ENCODE results near the gene ANO6. TPM values are rescaled to one million over a fixed set of nuclear protein-coding genes. Genes with fewer than 3 reads are reported as not detected.

ANO6 gene
- total RNA-seq, 2 experiments from 2014 or later: 13.1 to 13.6 TPM

DNA sequence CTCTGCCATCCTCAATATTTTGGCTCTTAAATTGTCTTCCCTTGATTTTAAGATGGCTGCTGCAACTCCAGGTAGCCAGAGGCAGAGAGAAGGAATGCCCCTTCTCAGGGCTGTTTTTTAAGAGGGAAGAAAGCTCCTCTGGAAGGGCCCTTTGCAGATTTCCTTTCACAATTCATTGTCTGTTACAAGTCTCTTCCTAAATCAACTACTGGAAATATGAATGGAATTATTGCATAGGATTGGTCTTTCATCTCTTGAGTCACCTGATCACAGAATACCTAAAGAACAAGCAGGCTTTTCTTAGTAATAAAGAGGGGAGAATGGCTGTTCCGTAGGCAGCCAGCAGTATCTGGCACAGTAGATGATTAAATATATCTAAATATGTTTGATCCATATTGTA lies 118.5 kb downstream of the ANO6 start:
- H3K9me3 Mint-ChIP-seq: no peaks in the 10 kb centered on the region
- no peak overlapping the region for H3K27ac Mint-ChIP-seq
- no peak for TF ChIP-seq CTCF (IDR thresholded peaks at IDR 0.05)
- no peak for ATAC-seq
- H3K4me3 Mint-ChIP-seq: no peak overlapping the region
- ChIA-PET POLR2A (no interaction called here), CTCF (no interaction called here)
- H3K27me3 Mint-ChIP-seq: no peaks in the 10 kb centered on the region
- H3K4me1 Mint-ChIP-seq (ENCODE audit: low read depth): no peaks in the 10 kb centered on the region
- peaks cover 13% of the 10 kb centered on the region for H3K36me3 Mint-ChIP-seq (ENCODE audit: low read depth)
- DNase-seq: no peak
- intact Hi-C loops (cut with micrococcal nuclease): no loop called here

DNA sequence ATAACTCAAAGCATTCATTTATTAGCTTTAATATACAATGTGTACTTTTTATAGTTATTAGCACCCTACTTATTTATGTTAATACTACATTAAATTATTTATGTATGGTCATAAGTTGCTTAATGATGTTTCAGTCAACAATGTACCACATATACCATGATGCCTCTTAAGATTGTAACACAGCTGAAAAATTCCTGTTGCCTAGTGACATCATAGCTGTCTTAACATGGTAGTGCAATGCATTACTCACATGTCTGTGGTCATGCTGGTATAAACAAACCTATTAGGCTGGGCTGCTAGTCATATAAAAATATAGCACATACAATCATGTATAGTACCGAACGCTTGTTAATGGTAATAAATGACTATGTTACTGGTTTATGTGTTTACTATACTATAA lies 120.4 kb downstream of the ANO6 start:
- H3K4me3 Mint-ChIP-seq: no peak overlapping the region
- POLR2A ChIA-PET: no interaction called here
- CTCF ChIA-PET: interaction anchor here (1.4 kb wide), 1 partner anchor 11 kb away, joined by 3 read pairs; no protein-coding TSS in a partner anchor
- no peak for TF ChIP-seq CTCF (IDR thresholded peaks at IDR 0.05)
- H3K27ac Mint-ChIP-seq: no peak overlapping the region
- H3K4me1 Mint-ChIP-seq (ENCODE audit: low read depth): no peaks in the 10 kb centered on the region
- H3K9me3 Mint-ChIP-seq: no peaks in the 10 kb centered on the region
- ATAC-seq (no peak), DNase-seq (no peak)
- intact Hi-C loops (cut with micrococcal nuclease): no loop called here
- H3K27me3 Mint-ChIP-seq: no peaks in the 10 kb centered on the region
- peaks cover 13% of the 10 kb centered on the region for H3K36me3 Mint-ChIP-seq (ENCODE audit: low read depth)

DNA sequence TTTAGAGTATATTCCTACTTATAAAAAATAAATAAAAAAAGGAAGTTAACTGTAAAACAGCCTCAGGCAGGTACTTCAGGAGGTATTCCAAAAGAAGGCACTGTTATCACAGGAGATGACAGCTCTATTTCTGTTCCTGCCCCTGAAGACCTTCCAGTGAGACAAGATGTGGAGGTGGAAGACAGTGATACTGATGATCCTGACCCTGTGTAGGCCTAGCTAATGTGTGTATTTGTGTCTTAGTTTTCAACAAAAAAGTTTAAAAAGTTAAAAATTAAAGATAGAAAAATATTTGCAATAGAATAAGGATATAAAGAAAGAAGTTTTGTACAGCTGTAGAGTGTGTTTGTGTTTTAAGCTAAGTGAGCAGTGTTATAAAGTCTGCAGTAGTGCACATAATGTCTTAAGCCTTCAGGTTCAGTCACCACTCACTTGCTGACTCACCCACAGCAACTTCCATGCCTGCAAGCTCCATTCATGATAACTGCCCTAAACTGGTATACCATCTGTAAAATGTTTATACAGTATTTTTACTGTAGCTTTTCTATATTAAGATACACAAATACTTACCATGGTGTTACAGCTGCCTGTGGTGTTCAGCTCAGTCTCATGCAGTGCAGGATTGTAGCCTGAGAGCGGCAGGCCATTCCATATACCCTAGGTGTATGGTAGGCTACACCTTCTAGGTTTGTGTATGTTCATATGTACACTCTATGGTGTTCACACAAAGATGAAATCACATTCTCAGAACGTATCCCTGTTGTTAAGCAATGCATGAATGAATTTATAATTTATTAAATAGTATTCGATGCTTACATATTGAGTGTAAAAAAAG lies 121.1 kb downstream of the ANO6 start:
- no peak for TF ChIP-seq CTCF (IDR thresholded peaks at IDR 0.05)
- intact Hi-C loops (cut with micrococcal nuclease): no loop called here
- H3K36me3 Mint-ChIP-seq (ENCODE audit: low read depth): peaks cover 7% of the 10 kb centered on the region
- H3K27me3 Mint-ChIP-seq: no peaks in the 10 kb centered on the region
- no peak for DNase-seq
- no peak for ATAC-seq
- no peak overlapping the region for H3K4me3 Mint-ChIP-seq
- H3K9me3 Mint-ChIP-seq: no peaks in the 10 kb centered on the region
- no peaks in the 10 kb centered on the region for H3K4me1 Mint-ChIP-seq (ENCODE audit: low read depth)
- ChIA-PET CTCF (interaction anchor here (1.1 to 1.4 kb wide), 2 partner anchors 8 to 10 kb away, joined by 3 to 4 read pairs; no protein-coding TSS in a partner anchor), POLR2A (no interaction called here)
- H3K27ac Mint-ChIP-seq: no peak overlapping the region

DNA sequence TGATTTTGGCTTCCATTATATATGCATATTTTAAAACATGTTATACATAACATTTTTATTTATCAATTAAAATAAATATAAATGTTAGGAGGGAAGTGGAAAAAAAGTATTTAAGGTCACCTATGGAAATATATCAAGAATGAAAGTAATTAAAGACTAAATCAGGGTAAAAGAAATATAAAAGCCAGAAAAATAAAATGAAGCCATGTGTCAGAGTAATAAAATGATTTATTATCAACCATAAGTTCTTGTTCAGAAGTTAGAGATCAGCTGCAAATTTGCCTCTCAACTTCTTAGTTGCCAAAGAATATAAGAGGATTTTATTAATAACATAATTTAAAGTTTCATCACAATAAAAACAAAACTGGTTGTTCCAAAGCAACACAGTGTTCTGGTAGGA lies 121.9 kb downstream of the ANO6 start:
- Mint-ChIP-seq H3K27me3 (no peaks in the 10 kb centered on the region), H3K4me3 (no peak overlapping the region), H3K4me1 (ENCODE audit: low read depth) (peaks cover 3% of the 10 kb centered on the region), H3K9me3 (no peaks in the 10 kb centered on the region), H3K36me3 (ENCODE audit: low read depth) (no peaks in the 10 kb centered on the region), H3K27ac (no peak overlapping the region)
- ChIA-PET CTCF (interaction anchor here (1.4 to 1.6 kb wide), 2 partner anchors 9 to 12 kb away, joined by 4 read pairs; no protein-coding TSS in a partner anchor), POLR2A (no interaction called here)
- intact Hi-C loops (cut with micrococcal nuclease): no loop called here
- TF ChIP-seq CTCF (IDR thresholded peaks at IDR 0.05): no peak
- DNase-seq: no peak
- ATAC-seq: no peak

DNA sequence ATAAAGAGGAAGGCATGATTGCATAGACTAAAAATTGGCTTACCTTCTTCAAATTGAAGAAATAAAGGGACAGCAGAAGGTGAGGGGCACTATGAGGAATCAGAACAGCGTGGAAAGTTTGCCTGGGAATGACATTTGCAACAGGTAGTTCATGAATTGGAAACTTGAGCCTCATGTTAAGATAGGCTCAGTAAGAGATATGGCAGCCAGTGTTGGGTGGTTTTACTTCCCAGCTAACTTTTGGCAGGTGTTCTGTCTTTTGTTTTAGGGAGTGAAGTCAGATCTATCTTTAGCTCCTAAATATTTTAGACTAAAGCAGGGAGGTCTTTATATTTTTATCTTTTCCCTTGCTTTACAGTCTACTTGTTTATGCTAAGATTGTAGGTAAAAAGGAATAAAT lies 122.4 kb downstream of the ANO6 start:
- no peaks in the 10 kb centered on the region for H3K9me3 Mint-ChIP-seq
- H3K27me3 Mint-ChIP-seq: no peaks in the 10 kb centered on the region
- no peak for DNase-seq
- POLR2A ChIA-PET: no interaction called here
- no peak for TF ChIP-seq CTCF (IDR thresholded peaks at IDR 0.05)
- H3K4me1 Mint-ChIP-seq (ENCODE audit: low read depth): peaks cover 6% of the 10 kb centered on the region
- no peak for ATAC-seq
- H3K36me3 Mint-ChIP-seq (ENCODE audit: low read depth): no peaks in the 10 kb centered on the region
- CTCF ChIA-PET: interaction anchor here (1.4 to 1.6 kb wide), 2 partner anchors 9 to 12 kb away, joined by 4 read pairs; no protein-coding TSS in a partner anchor
- no peak overlapping the region for H3K27ac Mint-ChIP-seq
- no peak overlapping the region for H3K4me3 Mint-ChIP-seq
- intact Hi-C loops (cut with micrococcal nuclease): no loop called here
